Measurements from ENCODE around the gene NOXA1. TPM values are rescaled to one million over a fixed set of nuclear protein-coding genes. Genes with fewer than 3 reads are reported as not detected.

The NOXA1 gene
- total and polyA plus RNA-seq, 2 donors from 2014 or later = 19.1 to 21.8 TPM

GRCh38 chr9:137441935-137442321 is 18.7 kb downstream of the NOXA1 start:
- DNase-seq = no peak
- no peaks in the 10 kb centered on the region for H3K9me3 ChIP-seq (ENCODE audit: control insufficient read depth in 2 of 3, insufficient read depth in 1 of 3, low read length in 3 of 3)
- H3K9ac ChIP-seq (ENCODE audit: low read length in 3 of 3) = no peak overlapping the region
- intact Hi-C loops (cut with DNase I) = no loop called here
- no peak for FAIRE-seq
- no peak overlapping the region for H3K27ac ChIP-seq (ENCODE audit: low read depth in 2 of 2, low read length in 2 of 2)
- TF ChIP-seq, protein P1, sequence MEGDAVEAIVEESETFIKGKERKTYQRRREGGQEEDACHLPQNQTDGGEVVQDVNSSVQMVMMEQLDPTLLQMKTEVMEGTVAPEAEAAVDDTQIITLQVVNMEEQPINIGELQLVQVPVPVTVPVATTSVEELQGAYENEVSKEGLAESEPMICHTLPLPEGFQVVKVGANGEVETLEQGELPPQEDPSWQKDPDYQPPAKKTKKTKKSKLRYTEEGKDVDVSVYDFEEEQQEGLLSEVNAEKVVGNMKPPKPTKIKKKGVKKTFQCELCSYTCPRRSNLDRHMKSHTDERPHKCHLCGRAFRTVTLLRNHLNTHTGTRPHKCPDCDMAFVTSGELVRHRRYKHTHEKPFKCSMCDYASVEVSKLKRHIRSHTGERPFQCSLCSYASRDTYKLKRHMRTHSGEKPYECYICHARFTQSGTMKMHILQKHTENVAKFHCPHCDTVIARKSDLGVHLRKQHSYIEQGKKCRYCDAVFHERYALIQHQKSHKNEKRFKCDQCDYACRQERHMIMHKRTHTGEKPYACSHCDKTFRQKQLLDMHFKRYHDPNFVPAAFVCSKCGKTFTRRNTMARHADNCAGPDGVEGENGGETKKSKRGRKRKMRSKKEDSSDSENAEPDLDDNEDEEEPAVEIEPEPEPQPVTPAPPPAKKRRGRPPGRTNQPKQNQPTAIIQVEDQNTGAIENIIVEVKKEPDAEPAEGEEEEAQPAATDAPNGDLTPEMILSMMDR (IDR thresholded peaks at IDR 0.05; ENCODE audit: borderline replicate concordance, extremely low read depth, insufficient read depth) = no peak
- no peaks in the 10 kb centered on the region for H3K36me3 ChIP-seq (ENCODE audit: control insufficient read depth in 2 of 3, insufficient read depth in 3 of 3, low read length in 3 of 3)
- peaks cover 0 to 8% (median 0%) of the 10 kb centered on the region in 3 donors for H3K4me1 ChIP-seq (ENCODE audit: control insufficient read depth in 2 of 3, insufficient read depth in 2 of 3, low read depth in 1 of 3, low read length in 3 of 3)
- no peaks in the 10 kb centered on the region for H3K27me3 ChIP-seq (ENCODE audit: control insufficient read depth, insufficient read depth, low read length)
- H3K4me3 ChIP-seq (ENCODE audit: low read length in 3 of 3) = peak overlapping the region in 1 of 3 donors; percentile 14

DNA sequence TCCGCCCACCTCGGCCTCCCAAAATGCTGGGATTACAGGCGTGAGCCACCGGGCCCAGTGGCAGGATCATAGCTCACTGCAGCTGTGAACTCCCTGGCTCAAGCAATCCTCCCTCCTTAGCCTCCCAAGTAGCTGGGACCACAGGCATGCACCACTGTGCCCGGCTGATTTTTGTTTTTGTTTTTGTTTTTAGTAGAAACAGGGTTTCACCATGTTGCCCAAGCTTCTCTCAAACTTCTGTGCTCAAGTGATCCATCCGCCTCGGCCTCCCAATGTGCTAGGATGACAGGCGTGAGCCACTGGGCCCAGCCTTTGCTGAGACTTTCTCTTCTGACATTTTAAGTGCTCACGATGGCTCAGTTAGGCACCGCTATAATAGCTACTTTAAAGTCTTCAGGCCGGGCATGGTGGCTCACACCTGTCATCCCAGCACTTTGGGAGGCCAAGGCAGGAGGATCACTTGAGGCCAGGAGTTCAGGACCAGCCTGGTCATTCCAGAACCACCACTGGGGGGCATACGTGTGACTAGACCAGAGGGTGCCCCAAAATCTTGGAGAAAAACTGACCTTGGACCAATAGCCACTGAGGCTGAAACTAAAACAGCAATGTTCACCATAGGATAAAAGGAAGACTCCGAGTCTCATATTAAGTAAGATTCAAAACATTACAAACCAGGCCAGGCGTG is 21.1 kb downstream of the NOXA1 start:
- TF ChIP-seq, protein P1 (IDR thresholded peaks at IDR 0.05; ENCODE audit: borderline replicate concordance, extremely low read depth, insufficient read depth) = no peak
- H3K27ac ChIP-seq (ENCODE audit: low read depth in 2 of 2, low read length in 2 of 2) = no peak overlapping the region
- H3K9me3 ChIP-seq (ENCODE audit: control insufficient read depth in 2 of 3, insufficient read depth in 1 of 3, low read length in 3 of 3) = no peaks in the 10 kb centered on the region
- H3K27me3 ChIP-seq (ENCODE audit: control insufficient read depth, insufficient read depth, low read length) = no peaks in the 10 kb centered on the region
- H3K4me1 ChIP-seq (ENCODE audit: control insufficient read depth in 2 of 3, insufficient read depth in 2 of 3, low read depth in 1 of 3, low read length in 3 of 3) = peaks cover 0 to 6% (median 0%) of the 10 kb centered on the region in 3 donors
- FAIRE-seq (no peak), DNase-seq (peak in 1 of 5 donors; percentile 54)
- no peak overlapping the region for H3K4me3 ChIP-seq (ENCODE audit: low read length in 3 of 3)
- intact Hi-C loops (cut with DNase I) = no loop called here
- no peak overlapping the region for H3K9ac ChIP-seq (ENCODE audit: low read length in 3 of 3)
- H3K36me3 ChIP-seq (ENCODE audit: control insufficient read depth in 2 of 3, insufficient read depth in 3 of 3, low read length in 3 of 3) = no peaks in the 10 kb centered on the region

- no peak overlapping the region for H3K4me3 ChIP-seq (ENCODE audit: low read length in 3 of 3)
- no peak for FAIRE-seq
Observed at GRCh38 chr9:137445275-137445807, 22.1 kb downstream of the NOXA1 start.

More at GRCh38 chr9:137445275-137445807, 22.1 kb downstream of the NOXA1 start:
- H3K9ac ChIP-seq (ENCODE audit: low read length in 3 of 3) = no peak overlapping the region
- H3K9me3 ChIP-seq (ENCODE audit: control insufficient read depth in 2 of 3, insufficient read depth in 1 of 3, low read length in 3 of 3) = no peaks in the 10 kb centered on the region
- no peaks in the 10 kb centered on the region for H3K36me3 ChIP-seq (ENCODE audit: control insufficient read depth in 2 of 3, insufficient read depth in 3 of 3, low read length in 3 of 3)
- peak; percentile 74 to 85 (median 81) for DNase-seq
- no peak overlapping the region for H3K27ac ChIP-seq (ENCODE audit: low read depth in 2 of 2, low read length in 2 of 2)
- intact Hi-C loops (cut with DNase I) = no loop called here
- peaks cover 0 to 6% (median 0%) of the 10 kb centered on the region in 3 donors for H3K4me1 ChIP-seq (ENCODE audit: control insufficient read depth in 2 of 3, insufficient read depth in 2 of 3, low read depth in 1 of 3, low read length in 3 of 3)
- H3K27me3 ChIP-seq (ENCODE audit: control insufficient read depth, insufficient read depth, low read length) = no peaks in the 10 kb centered on the region
- TF ChIP-seq, protein P1 (IDR thresholded peaks at IDR 0.05; ENCODE audit: borderline replicate concordance, extremely low read depth, insufficient read depth) = peak; percentile 83
